SJSA1 (cell line): ENCODE results near the gene DLG5. TPM values are rescaled to one million over a fixed set of nuclear protein-coding genes. Genes with fewer than 3 reads are reported as not detected.
A peak's percentile ranks its signal among the peaks of the same experiment; 100 is the strongest.

Source experiments
- DNase-seq, 2 experiments: peaks; one replicate each; pipeline ENCODE4 v3.0.0-alpha.2; 2015 to 2020; ENCODE audit warnings: low spot score in 2 of 2, low read depth in 1 of 2
- H3K27ac ChIP-seq: fragments of 250-450 bp; sonication (Bioruptor Pico); 2 replicates; pipeline ENCODE4 v1.5.1; 2020; ENCODE audit warnings: mild to moderate bottlenecking, moderate library complexity
- H3K27me3 ChIP-seq: fragments of 250-450 bp; sonication (Bioruptor Pico); replicated peaks from 2 replicates; pipeline ENCODE4 v1.5.1; 2020; ENCODE audit warnings: mild to moderate bottlenecking, moderate library complexity
- H3K36me3 ChIP-seq: fragments of 250-450 bp; sonication (Bioruptor Pico); 2 replicates; pipeline ENCODE4 v1.5.1; 2020; ENCODE audit warnings: mild to moderate bottlenecking
- H3K4me1 ChIP-seq: fragments of 250-450 bp; sonication (Bioruptor Pico); replicated peaks from 2 replicates; pipeline ENCODE4 v1.6.1; 2021; ENCODE audit warnings: mild to moderate bottlenecking
- H3K4me3 ChIP-seq: fragments of 250-450 bp; sonication (Bioruptor Pico); 2 replicates; pipeline ENCODE4 v1.5.1; 2020; ENCODE audit warnings: mild to moderate bottlenecking
- H3K9me3 ChIP-seq: fragments of 250-450 bp; sonication (Bioruptor Pico); replicated peaks from 2 replicates; pipeline ENCODE4 v1.5.1; 2020; ENCODE audit warnings: mild to moderate bottlenecking
- total RNA-seq: library from RNA; depleted of rRNA; stranded (reverse); fragments of >200 nt; shearing (Covaris generic); gene quantifications from 2 replicates; pipeline ENCODE4 v1.2.3, GENCODE V29; 2014

Gene DLG5
- total RNA-seq, 1 experiment from 2014 or later = 27.6 TPM

DNA sequence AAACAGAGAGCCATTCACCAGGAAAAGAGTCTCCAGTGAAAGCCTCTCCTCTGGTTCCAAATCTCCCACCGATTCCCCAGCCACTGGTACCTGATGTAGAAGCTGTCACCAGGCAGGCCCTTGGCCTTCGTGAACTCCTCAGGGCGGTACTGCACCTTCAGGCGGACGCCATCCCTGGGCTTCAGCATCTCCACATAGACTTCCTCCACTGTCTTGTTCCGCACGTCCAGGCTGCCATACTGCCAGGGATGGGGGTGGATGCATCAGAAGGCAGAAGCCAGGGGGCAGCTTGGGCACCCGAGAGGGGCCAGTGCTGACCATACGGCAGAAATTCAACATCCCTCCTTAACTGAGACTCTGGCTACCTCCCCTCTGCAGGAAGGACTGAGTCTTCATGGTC lies 118.8 kb downstream of the DLG5 start:
- no peaks in the 10 kb centered on the region for H3K4me1 ChIP-seq
- H3K9me3 ChIP-seq = no peaks in the 10 kb centered on the region
- DNase-seq = no peak
- peaks cover 77% of the 10 kb centered on the region for H3K36me3 ChIP-seq
- H3K27ac ChIP-seq = no peak overlapping the region
- no peaks in the 10 kb centered on the region for H3K27me3 ChIP-seq
- no peak overlapping the region for H3K4me3 ChIP-seq

- H3K36me3 ChIP-seq = peaks cover 73% of the 10 kb centered on the region
- H3K4me3 ChIP-seq = no peak overlapping the region
- no peak for DNase-seq
- H3K27me3 ChIP-seq = no peaks in the 10 kb centered on the region
- no peaks in the 10 kb centered on the region for H3K9me3 ChIP-seq
- H3K4me1 ChIP-seq = peaks cover 6% of the 10 kb centered on the region
- no peak overlapping the region for H3K27ac ChIP-seq
Observed at GRCh38 chr10:77806511-77807157, 119.9 kb downstream of the DLG5 start.

GRCh38 chr10:77805676-77806075 lies 120.9 kb downstream of the DLG5 start:
- Histone ChIP-seq H3K4me3 (no peak overlapping the region), H3K36me3 (peaks cover 67% of the 10 kb centered on the region), H3K27ac (no peak overlapping the region), H3K4me1 (peaks cover 16% of the 10 kb centered on the region), H3K9me3 (no peaks in the 10 kb centered on the region), H3K27me3 (no peaks in the 10 kb centered on the region)
- no peak for DNase-seq

- no peaks in the 10 kb centered on the region for H3K9me3 ChIP-seq
- H3K27ac ChIP-seq = no peak overlapping the region
- H3K4me1 ChIP-seq = peaks cover 18% of the 10 kb centered on the region
- no peak overlapping the region for H3K4me3 ChIP-seq
- H3K36me3 ChIP-seq = peaks cover 63% of the 10 kb centered on the region
- no peak for DNase-seq
- no peaks in the 10 kb centered on the region for H3K27me3 ChIP-seq
Observed at GRCh38 chr10:77804371-77804770, 122.2 kb downstream of the DLG5 start.

DNA sequence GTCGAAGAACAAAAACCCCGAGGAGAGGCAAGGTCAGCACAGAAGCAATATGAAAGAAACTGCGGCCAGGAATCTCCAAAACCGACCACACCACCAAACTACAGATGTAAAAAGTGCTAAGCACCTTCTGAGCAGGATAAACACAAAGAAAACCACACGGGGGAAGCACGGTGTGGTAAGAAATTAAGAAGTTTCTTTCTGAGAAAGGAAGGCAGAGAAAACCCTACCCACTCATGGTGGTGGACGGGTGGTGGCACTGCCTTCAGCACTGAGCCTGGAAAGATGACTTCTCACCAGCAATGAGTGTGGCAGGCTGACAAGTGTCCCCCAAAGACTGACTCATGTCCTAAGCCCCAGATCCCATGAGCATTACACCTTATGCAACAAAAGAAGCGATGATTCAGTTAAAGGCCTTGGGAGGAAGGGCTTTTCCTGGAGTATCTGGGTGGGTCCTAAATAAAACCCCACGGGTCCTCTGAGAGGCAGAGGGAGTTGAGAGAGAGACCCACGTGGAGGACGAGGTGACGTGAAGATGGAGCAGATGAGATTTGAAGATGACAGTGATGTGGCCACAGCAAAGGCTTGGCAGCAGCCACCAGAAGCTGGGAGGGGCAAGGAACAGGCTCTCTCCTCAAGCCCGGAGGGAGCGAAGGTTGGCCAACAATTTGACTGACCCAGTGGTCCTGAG lies 124.9 kb downstream of the DLG5 start:
- peaks cover 67% of the 10 kb centered on the region for H3K36me3 ChIP-seq
- peak in 1 of 2 experiments; percentile 38 for DNase-seq
- no peaks in the 10 kb centered on the region for H3K27me3 ChIP-seq
- H3K9me3 ChIP-seq = no peaks in the 10 kb centered on the region
- H3K4me1 ChIP-seq = peaks cover 18% of the 10 kb centered on the region
- H3K4me3 ChIP-seq = no peak overlapping the region
- no peak overlapping the region for H3K27ac ChIP-seq

DNA sequence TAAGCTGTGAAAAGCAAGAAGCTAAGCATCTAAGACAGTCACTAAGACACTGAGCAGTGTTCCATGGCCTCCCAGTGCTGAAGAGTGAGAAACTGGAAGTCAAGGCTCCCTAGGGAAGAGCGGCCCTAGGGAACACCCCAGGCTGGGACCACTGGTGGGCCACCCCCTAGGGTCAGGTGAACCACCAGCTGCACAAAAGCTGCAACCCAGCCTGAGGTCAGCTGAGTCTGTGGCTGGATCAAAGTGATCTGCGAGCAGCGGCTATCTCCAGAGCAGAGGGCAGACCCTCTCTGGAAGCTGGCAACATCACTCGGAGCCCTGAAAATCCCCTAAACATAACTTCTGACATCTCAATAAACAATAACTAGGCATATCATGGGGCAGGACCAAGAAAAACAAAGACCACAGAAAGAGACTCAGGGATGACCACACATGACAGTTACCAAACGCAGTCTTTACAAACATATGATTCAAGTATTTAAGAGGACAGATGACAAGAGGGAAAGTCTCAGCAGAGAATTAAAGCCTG lies 125.8 kb downstream of the DLG5 start:
- Histone ChIP-seq H3K4me3 (no peak overlapping the region), H3K27ac (no peak overlapping the region), H3K9me3 (no peaks in the 10 kb centered on the region), H3K27me3 (no peaks in the 10 kb centered on the region), H3K4me1 (peaks cover 18% of the 10 kb centered on the region), H3K36me3 (peaks cover 69% of the 10 kb centered on the region)
- DNase-seq = peak in 1 of 2 experiments; percentile 16

GRCh38 chr10:77800320-77800719 lies 126.2 kb downstream of the DLG5 start:
- no peaks in the 10 kb centered on the region for H3K27me3 ChIP-seq
- peaks cover 69% of the 10 kb centered on the region for H3K36me3 ChIP-seq
- H3K4me1 ChIP-seq = peaks cover 18% of the 10 kb centered on the region
- no peak overlapping the region for H3K27ac ChIP-seq
- H3K9me3 ChIP-seq = no peaks in the 10 kb centered on the region
- no peak for DNase-seq
- no peak overlapping the region for H3K4me3 ChIP-seq

DNA sequence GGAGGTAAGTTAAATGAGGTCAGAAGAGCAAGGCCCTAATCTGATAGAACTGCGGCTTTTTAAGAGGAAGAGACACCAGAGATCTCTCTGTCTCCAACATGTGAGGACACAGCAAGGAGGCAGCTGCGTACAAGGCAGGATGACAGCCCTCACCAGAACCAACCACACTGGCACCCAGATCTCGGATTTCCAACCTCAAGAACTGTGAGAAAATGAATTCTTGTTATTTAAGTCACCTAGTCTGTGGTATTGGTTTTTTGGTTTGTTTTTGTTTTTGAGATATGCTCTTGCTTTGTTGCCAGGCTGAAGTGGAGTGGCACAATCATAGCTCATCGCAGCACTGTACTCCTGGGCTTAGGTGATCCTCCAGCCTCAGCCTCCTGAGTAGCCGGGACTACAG lies 127.2 kb downstream of the DLG5 start:
- Histone ChIP-seq H3K9me3 (no peaks in the 10 kb centered on the region), H3K4me3 (no peak overlapping the region), H3K27me3 (no peaks in the 10 kb centered on the region), H3K36me3 (peaks cover 69% of the 10 kb centered on the region), H3K4me1 (peaks cover 18% of the 10 kb centered on the region), H3K27ac (no peak overlapping the region)
- no peak for DNase-seq

- no peak overlapping the region for H3K27ac ChIP-seq
Observed at GRCh38 chr10:77798940-77799339, 127.6 kb downstream of the DLG5 start.

GRCh38 chr10:77796311-77796915 lies 130.1 kb downstream of the DLG5 start:
- H3K27ac ChIP-seq = no peak overlapping the region
- H3K27me3 ChIP-seq = no peaks in the 10 kb centered on the region
- peaks cover 10% of the 10 kb centered on the region for H3K4me1 ChIP-seq
- H3K9me3 ChIP-seq = no peaks in the 10 kb centered on the region
- H3K36me3 ChIP-seq = peaks cover 83% of the 10 kb centered on the region
- DNase-seq = no peak
- H3K4me3 ChIP-seq = no peak overlapping the region

More at GRCh38 chr10:77798940-77799339, 127.6 kb downstream of the DLG5 start:
- H3K36me3 ChIP-seq = peaks cover 73% of the 10 kb centered on the region
- H3K27me3 ChIP-seq = no peaks in the 10 kb centered on the region
- no peak for DNase-seq
- H3K4me1 ChIP-seq = peaks cover 18% of the 10 kb centered on the region
- H3K9me3 ChIP-seq = no peaks in the 10 kb centered on the region
- H3K4me3 ChIP-seq = no peak overlapping the region

GRCh38 chr10:77795426-77796055 lies 131.0 kb downstream of the DLG5 start:
- Histone ChIP-seq H3K36me3 (peaks cover 83% of the 10 kb centered on the region), H3K9me3 (no peaks in the 10 kb centered on the region), H3K4me3 (no peak overlapping the region), H3K27me3 (no peaks in the 10 kb centered on the region), H3K4me1 (peaks cover under 1% of the 10 kb centered on the region), H3K27ac (no peak overlapping the region)
- DNase-seq = no peak

- H3K27me3 ChIP-seq = no peaks in the 10 kb centered on the region
- no peak overlapping the region for H3K27ac ChIP-seq
Observed at GRCh38 chr10:77794256-77795142, 132.1 kb downstream of the DLG5 start.

GRCh38 chr10:77793831-77794230 lies 132.7 kb downstream of the DLG5 start:
- no peak for DNase-seq
- Histone ChIP-seq H3K36me3 (peaks cover 78% of the 10 kb centered on the region), H3K27ac (no peak overlapping the region), H3K4me3 (no peak overlapping the region), H3K9me3 (no peaks in the 10 kb centered on the region), H3K27me3 (no peaks in the 10 kb centered on the region), H3K4me1 (no peaks in the 10 kb centered on the region)

More at GRCh38 chr10:77794256-77795142, 132.1 kb downstream of the DLG5 start:
- peaks cover 81% of the 10 kb centered on the region for H3K36me3 ChIP-seq
- H3K9me3 ChIP-seq = no peaks in the 10 kb centered on the region
- no peaks in the 10 kb centered on the region for H3K4me1 ChIP-seq
- no peak overlapping the region for H3K4me3 ChIP-seq
- no peak for DNase-seq
